MM.1S (cell line): ENCODE results near the gene CD84.

Source experiments
- CTCF ChIP-seq: fragments of 300-600 bp; sonication (generic); IDR thresholded peaks from 2 replicates; pipeline ENCODE4 v1.5.1; 2016; ENCODE audit warnings: antibody characterized with exemption, low read length, mixed read lengths
- EZH2 ChIP-seq: fragments of 300-600 bp; sonication (generic); optimal IDR thresholded peaks from 2 replicates; pipeline ENCODE3; 2017; ENCODE audit warnings: low read depth, mild to moderate bottlenecking, antibody characterized with exemption, low read length, mixed read lengths
- EZH2phosphoT487 ChIP-seq: fragments of 300-600 bp; sonication (generic); IDR thresholded peaks from 2 replicates; pipeline ENCODE4 v1.6.1; 2018; ENCODE audit warnings: antibody characterized with exemption, low read length

GRCh38 chr1:160520582-160520981 lies 58.7 kb downstream of the CD84 start:
- no peak for TF ChIP-seq CTCF
- TF ChIP-seq EZH2phosphoT487: no peak
- TF ChIP-seq EZH2: no peak
